ENCODE measurements around the gene PTPRE. TPM values are rescaled to one million over a fixed set of nuclear protein-coding genes. Genes with fewer than 3 reads are reported as not detected.

Gene PTPRE
- polyA plus RNA-seq, 1 of the 3 experiments (the other 2 are of a cell fraction), result 11.8 TPM

GRCh38 chr10:127918572-127918971 lies 11.7 kb downstream of the PTPRE start:
- Histone ChIP-seq H3K4me1 (ENCODE audit: control insufficient read depth in 1 of 2, insufficient read depth in 2 of 2, low read depth in 1 of 2, low read length in 1 of 2) (peaks cover 20 to 34% of the 10 kb centered on the region in 2 experiments; a peak in 3 of 4 replicates), H2AFZ (ENCODE audit: low read depth) (no peak overlapping the region), H3F3A (replicated peaks; ENCODE audit: insufficient read depth) (peaks cover 17% of the 10 kb centered on the region), H3K27ac (ENCODE audit: low read depth in 2 of 2, low read length in 1 of 2) (no peak overlapping the region), H3K79me2 (ENCODE audit: insufficient read depth) (no peaks in the 10 kb centered on the region; the same call in 1 of the 2 replicates), H3K4me2 (no peak overlapping the region), H3K9ac (no peak overlapping the region), H3K4me3 (ENCODE audit: low read depth in 2 of 2, low read length in 1 of 2) (no peak overlapping the region), H4K20me1 (ENCODE audit: insufficient read depth) (no peaks in the 10 kb centered on the region), H3K36me3 (replicated peaks in 1 of 2; ENCODE audit: control insufficient read depth in 1 of 2, insufficient read depth in 2 of 2, low read length in 1 of 2) (no peaks in the 10 kb centered on the region), H3K27me3 (ENCODE audit: insufficient read depth) (no peaks in the 10 kb centered on the region), H3K9me2 (no peaks in the 10 kb centered on the region), H3K9me3 (no peaks in the 10 kb centered on the region)
- POLR2A ChIA-PET, result no interaction called here
- no peak for TF ChIP-seq FOXM1 (IDR thresholded peaks at IDR 0.05; ENCODE audit: low read depth)
- TF ChIP-seq JUND (IDR thresholded peaks at IDR 0.05), result no peak
- no peak for TF ChIP-seq CTCF (IDR thresholded peaks at IDR 0.05)
- no peak for TF ChIP-seq RXRA (IDR thresholded peaks at IDR 0.05; ENCODE audit: borderline replicate concordance, low read depth)
- TF ChIP-seq RAD21 (IDR thresholded peaks at IDR 0.05; ENCODE audit: low read length), result no peak
- TF ChIP-seq SIN3A (IDR thresholded peaks at IDR 0.05; ENCODE audit: borderline replicate concordance, low read depth, low read length), result no peak
- TF ChIP-seq RCOR1 (IDR thresholded peaks at IDR 0.05; ENCODE audit: low read length), result no peak
- no peak for TF ChIP-seq FOSL2 (IDR thresholded peaks at IDR 0.05; ENCODE audit: borderline replicate concordance, low read depth)
- no peak for TF ChIP-seq TEAD4 (IDR thresholded peaks at IDR 0.05; ENCODE audit: borderline replicate concordance, insufficient read depth)
- TF ChIP-seq RFX5 (IDR thresholded peaks at IDR 0.05; ENCODE audit: low read length), result no peak
- TF ChIP-seq TAF1 (IDR thresholded peaks at IDR 0.05; ENCODE audit: borderline replicate concordance, low read depth, low read length), result no peak
- TF ChIP-seq REST (IDR thresholded peaks at IDR 0.05; ENCODE audit: low read depth, low read length), result no peak
- TF ChIP-seq FOXJ3 (CRISPR knock-in tag; IDR thresholded peaks at IDR 0.05), result no peak
- no peak for TF ChIP-seq CHD2 (IDR thresholded peaks at IDR 0.05; ENCODE audit: low read length, partially characterized antibody)
- TF ChIP-seq NFIC (IDR thresholded peaks at IDR 0.05; ENCODE audit: borderline replicate concordance), result no peak
- no peak for TF ChIP-seq USF2 (IDR thresholded peaks at IDR 0.05; ENCODE audit: borderline replicate concordance, low read depth, low read length)
- TF ChIP-seq TCF12 (IDR thresholded peaks at IDR 0.05), result no peak
- DNase-seq, result peak; percentile 5
- 100% methylated on average over 5 of the region's 5 CpGs for WGBS (ENCODE audit: low lambda C conversion rate)
- CTCF ChIA-PET, result interaction anchor here (0.6 to 11.2 kb wide), 8 partner anchors 9 to 1650 kb away, joined by 3 to 73 read pairs (median 3); partner anchors contain the start of gene PTPRE
